SK-MEL-5 (cell line): ENCODE results near the gene TMEM171. TPM values are rescaled to one million over a fixed set of nuclear protein-coding genes. Genes with fewer than 3 reads are reported as not detected.
A peak's percentile ranks its signal among the peaks of the same experiment; 100 is the strongest.

Experiments
- DNase-seq: peaks from one replicate; pipeline ENCODE4 v3.0.0-alpha.2; 2016; ENCODE audit warnings: low read depth, low spot score
- in situ Hi-C: cut with HindIII; loops from 2 replicates; pipeline ENCODE4 v1.10.0; 2016; ENCODE audit warnings: low sequenced_read_pairs, high pct_unique_total_duplicates, low pct_unique_long_range_greater_than_20kb
- total RNA-seq: library from RNA; depleted of rRNA; stranded (reverse); fragments of >200 nt; shearing (Covaris generic); gene quantifications from 2 replicates; pipeline ENCODE4 v1.2.3, GENCODE V29; 2014; rRNA removed

Gene TMEM171
- total RNA-seq, 1 experiment from 2014 or later = 4.8 TPM

DNA sequence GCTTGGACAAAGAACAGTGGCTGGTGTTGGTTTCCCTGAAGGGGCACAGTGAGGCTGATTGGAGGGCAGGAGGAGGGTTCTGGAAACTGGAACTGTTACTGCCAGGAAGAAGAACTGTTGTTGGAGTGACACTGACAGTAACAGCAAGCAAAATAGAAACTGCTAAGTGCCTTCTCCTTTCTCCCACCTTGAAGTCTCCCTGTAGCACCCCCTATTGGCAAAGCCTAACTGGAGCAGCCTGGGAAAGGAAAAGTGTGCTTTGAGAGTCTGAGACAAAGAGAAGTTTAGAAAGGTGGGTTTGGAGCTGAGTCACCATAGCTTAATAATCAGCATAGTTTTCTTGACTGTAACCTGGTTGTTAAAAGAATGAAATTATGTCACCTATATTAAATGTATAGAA, 50.1 kb downstream of the TMEM171 start:
- DNase-seq = peak; percentile 66
- in situ Hi-C loops = no loop called here

DNA sequence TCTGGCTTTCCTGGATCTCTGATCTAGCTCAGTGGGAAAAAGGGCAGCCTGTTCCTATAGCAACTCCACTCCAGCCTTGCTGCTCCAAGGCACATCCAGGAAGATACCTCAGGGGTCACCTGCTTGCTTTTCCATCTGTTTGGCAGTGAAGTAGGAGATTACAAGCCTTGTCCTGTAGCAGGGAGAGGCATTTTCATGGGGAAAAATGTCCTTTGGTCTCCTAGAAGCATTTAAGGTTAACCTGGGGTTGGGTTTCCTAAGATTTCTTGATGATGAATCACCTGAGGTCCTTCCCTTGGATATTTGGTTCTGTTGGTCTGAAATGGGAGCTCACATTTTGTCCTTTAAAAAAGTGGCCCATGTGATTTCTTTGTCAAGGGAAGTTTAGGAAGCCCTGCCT, 51.1 kb downstream of the TMEM171 start:
- in situ Hi-C loops = no loop called here
- no peak for DNase-seq

DNA sequence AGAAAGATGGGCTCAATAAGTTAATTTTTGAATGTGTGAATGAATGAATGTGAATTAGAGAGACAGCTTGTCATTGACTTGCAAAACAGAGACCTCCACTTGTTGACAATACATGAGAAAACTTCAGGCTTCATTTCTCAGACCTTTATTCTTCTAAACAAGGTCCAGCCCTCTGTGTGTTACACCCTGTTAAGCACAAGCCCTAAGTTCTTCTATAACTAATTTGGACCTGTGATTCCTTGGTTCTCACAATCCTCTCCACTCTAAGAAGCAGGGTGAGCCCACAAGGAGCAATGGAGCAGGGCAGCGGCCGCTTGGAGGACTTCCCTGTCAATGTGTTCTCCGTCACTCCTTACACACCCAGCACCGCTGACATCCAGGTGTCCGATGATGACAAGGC, 52.6 kb downstream of the TMEM171 start, which contains the start of gene TMEM174:
TSS of gene TMEM174 (plus strand) at position 243 of the 400 bp plus-strand sequence. CDS start at position 294, 51 bp downstream.
- in situ Hi-C loops = no loop called here
- no peak for DNase-seq

DNA sequence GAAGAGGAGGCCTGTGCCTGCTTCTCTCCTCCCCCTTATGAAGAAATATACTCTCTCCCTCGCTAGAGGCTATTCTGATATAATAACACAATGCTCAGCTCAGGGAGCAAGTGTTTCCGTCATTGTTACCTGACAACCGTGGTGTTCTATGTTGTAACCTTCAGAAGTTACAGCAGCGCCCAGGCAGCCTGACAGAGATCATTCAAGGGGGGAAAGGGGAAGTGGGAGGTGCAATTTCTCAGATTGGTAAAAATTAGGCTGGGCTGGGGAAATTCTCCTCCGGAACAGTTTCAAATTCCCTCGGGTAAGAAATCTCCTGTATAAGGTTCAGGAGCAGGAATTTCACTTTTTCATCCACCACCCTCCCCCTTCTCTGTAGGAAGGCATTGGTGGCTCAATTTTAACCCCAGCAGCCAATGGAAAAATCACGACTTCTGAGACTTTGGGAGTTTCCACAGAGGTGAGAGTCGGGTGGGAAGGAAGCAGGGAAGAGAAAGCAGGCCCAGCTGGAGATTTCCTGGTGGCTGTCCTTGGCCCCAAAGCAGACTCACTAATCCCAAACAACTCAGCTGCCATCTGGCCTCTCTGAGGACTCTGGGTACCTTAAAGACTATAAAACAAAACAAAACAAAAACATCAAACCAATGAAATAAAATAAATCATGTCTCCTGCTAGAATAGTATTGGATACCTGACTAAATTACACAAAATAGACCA, 53.9 kb downstream of the TMEM171 start:
- DNase-seq = no peak
- in situ Hi-C loops = no loop called here

DNA sequence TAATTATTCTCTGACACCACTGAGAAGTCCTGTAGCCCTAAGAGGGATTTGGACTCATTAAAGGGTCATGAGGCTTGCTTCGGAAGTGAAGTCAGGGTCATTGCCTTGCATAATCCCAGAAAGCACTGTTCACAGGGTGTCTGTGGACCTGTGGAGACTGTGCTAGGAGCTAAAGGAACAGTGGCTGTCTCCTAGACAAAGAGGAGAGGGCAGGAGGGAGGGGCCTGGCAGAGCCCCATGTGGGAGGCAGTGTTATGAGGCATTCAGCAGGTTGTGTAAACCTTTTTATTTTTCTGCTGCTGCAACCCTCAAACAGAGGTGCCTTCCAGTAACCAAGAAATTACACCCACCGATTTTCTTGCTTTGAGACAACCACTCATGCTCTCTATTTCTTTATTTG, 55.9 kb downstream of the TMEM171 start:
- DNase-seq = no peak
- in situ Hi-C loops = loop anchor here (25.0 kb wide), 2 partner anchors 89 to 264 kb away; no protein-coding TSS in a partner anchor

DNA sequence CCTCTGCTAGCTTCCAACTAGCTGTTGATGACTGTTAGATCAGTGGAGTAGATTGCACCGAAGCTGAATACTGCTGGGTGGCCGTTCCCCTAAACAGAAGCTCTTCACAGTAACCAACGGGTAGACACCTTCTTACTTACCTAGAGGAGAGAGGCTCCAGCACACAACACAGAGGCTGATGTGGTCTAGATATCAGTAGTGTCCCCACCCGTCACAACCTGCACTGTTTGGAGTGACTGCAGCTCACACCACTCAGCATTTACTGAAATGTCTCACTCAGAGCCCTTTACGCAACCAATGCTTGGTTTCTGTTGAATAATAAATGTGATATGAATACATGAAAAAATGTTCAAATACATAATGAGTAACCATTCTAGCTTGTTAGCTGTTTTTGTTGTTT, 57.9 kb downstream of the TMEM171 start:
- in situ Hi-C loops = loop anchor here (25.0 kb wide), 2 partner anchors 91 to 266 kb away; no protein-coding TSS in a partner anchor

DNA sequence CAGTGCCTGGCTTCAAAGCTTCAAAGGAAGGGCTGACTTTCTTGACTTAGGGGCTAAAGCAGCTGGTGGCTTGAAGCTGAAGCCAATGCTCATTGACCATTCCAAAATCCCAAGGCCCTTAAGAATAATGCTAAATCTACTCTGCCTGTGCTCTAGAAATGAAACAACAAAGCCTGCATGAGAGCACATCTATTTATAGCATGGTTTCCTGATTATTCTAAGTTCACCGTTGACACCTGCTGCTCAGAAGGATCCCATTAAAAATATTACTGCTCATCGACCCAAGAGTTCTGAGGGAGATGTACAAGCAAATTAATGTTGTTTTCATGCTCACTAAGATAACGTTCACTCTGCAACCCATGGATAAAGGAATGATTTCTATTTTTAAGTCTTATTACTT, 59.4 kb downstream of the TMEM171 start:
- in situ Hi-C loops = loop anchor here (25.0 kb wide), 2 partner anchors 92 to 267 kb away; no protein-coding TSS in a partner anchor
- DNase-seq = no peak

More for the DNA sequence above, 57.9 kb downstream of the TMEM171 start:
- DNase-seq = no peak

DNA sequence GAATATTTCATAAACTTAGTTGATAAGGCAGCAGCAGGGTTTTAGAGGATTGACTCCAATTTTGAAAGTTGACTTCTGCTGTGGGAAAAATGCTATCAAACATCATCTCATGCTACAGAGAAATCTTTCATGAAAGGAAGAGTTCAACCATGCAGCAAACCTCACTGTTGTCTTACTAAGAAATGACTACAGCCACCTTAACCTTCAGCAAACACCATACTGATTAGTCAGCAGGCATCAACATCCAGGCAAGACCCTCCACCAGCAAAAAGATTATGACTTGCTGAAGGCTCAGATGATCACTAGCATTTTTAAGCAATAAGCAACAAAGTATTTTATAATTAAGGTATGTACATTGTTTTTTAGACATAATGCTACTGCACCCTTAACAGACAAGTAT, 60.2 kb downstream of the TMEM171 start:
- DNase-seq = no peak
- in situ Hi-C loops = loop anchor here (25.0 kb wide), 2 partner anchors 93 to 268 kb away; no protein-coding TSS in a partner anchor

Other genes starting within 250 kb of the TMEM171 start
- 6.7 and 9.7 TPM in 2 replicates for gene FCHO2, start 164.5 kb upstream of the TMEM171 start, total RNA-seq
- gene TMEM174, start 52.6 kb downstream of the TMEM171 start, total RNA-seq = not detected in 2 replicates